ENCODE results near the gene BTBD19. TPM values are rescaled to one million over a fixed set of nuclear protein-coding genes. Genes with fewer than 3 reads are reported as not detected.

The BTBD19 gene
- total and polyA plus RNA-seq, 9 of the 15 experiments (the other 6 are each of a cell fraction or from before 2014, with no cell fraction given), result 0.22 to 2.0 (median 0.95) TPM

- no peak for TF ChIP-seq CBX2 (IDR thresholded peaks at IDR 0.05; ENCODE audit: insufficient read depth, low read length, poor library complexity, severe bottlenecking)
- TF ChIP-seq ZNF436 (CRISPR knock-in tag; IDR thresholded peaks at IDR 0.05), result peak; percentile 90
- TF ChIP-seq E4F1 (CRISPR knock-in tag; IDR thresholded peaks at IDR 0.05; ENCODE audit: borderline replicate concordance), result peak; percentile 78; the same call in 1 of the 2 replicates
- TF ChIP-seq OTX1 (CRISPR knock-in tag; IDR thresholded peaks at IDR 0.05), result peak; percentile 97
- TF ChIP-seq, protein P1, sequence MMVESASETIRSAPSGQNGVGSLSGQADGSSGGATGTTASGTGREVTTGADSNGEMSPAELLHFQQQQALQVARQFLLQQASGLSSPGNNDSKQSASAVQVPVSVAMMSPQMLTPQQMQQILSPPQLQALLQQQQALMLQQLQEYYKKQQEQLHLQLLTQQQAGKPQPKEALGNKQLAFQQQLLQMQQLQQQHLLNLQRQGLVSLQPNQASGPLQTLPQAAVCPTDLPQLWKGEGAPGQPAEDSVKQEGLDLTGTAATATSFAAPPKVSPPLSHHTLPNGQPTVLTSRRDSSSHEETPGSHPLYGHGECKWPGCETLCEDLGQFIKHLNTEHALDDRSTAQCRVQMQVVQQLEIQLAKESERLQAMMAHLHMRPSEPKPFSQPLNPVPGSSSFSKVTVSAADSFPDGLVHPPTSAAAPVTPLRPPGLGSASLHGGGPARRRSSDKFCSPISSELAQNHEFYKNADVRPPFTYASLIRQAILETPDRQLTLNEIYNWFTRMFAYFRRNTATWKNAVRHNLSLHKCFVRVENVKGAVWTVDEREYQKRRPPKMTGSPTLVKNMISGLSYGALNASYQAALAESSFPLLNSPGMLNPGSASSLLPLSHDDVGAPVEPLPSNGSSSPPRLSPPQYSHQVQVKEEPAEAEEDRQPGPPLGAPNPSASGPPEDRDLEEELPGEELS (CRISPR knock-in tag; IDR thresholded peaks at IDR 0.05; ENCODE audit: borderline replicate concordance), result peak; percentile 60; the same call in 1 of the 2 replicates
- TF ChIP-seq RFX1 (IDR thresholded peaks at IDR 0.05), result no peak; the same call in 1 of the 2 replicates
- TF ChIP-seq HNRNPL (IDR thresholded peaks at IDR 0.05; ENCODE audit: low read depth, low read length), result peak; percentile 89
- TF ChIP-seq, protein P2, sequence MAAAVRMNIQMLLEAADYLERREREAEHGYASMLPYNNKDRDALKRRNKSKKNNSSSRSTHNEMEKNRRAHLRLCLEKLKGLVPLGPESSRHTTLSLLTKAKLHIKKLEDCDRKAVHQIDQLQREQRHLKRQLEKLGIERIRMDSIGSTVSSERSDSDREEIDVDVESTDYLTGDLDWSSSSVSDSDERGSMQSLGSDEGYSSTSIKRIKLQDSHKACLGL (CRISPR knock-in tag; IDR thresholded peaks at IDR 0.05; ENCODE audit: borderline replicate concordance, poor library complexity, severe bottlenecking), result no peak
- no peak for TF ChIP-seq KAT2B (IDR thresholded peaks at IDR 0.05; ENCODE audit: low read depth, low read length)
- no peak for TF ChIP-seq GTF3C2 (IDR thresholded peaks at IDR 0.05; ENCODE audit: borderline replicate concordance, extremely low read depth, insufficient read length)
- peak; percentile 98 for TF ChIP-seq TAF9B (IDR thresholded peaks at IDR 0.05; ENCODE audit: partially characterized antibody)
- peak; percentile 82; the same call in 1 of the 2 replicates for TF ChIP-seq NFATC3 (IDR thresholded peaks at IDR 0.05)
- peak; percentile 66 for TF ChIP-seq JUND (IDR thresholded peaks at IDR 0.05; ENCODE audit: borderline replicate concordance, low read depth, low read length)
- TF ChIP-seq JUND (tag; IDR thresholded peaks at IDR 0.05; ENCODE audit: borderline replicate concordance, low read depth, low read length), result no peak; the same call in 2 of the 3 replicates
- 0 out of 2 replicates have a peak, but pooled peaks have one; percentile 62 for TF ChIP-seq NFXL1 (CRISPR knock-in tag; IDR thresholded peaks at IDR 0.05)
- no peak; the same call in 1 of the 2 replicates for TF ChIP-seq SMAD4 (CRISPR knock-in tag; conservative IDR thresholded peaks at IDR 0.05)
- TF ChIP-seq SIN3A (IDR thresholded peaks at IDR 0.05; ENCODE audit: borderline replicate concordance in 2 of 2, control insufficient read depth in 1 of 2, low read depth in 2 of 2, low read length in 2 of 2), result peak; percentile 94 to 97
- peak; percentile 85 for TF ChIP-seq NFIC (IDR thresholded peaks at IDR 0.05)
These were observed 11.4 kb downstream of the BTBD19 start (continued) for GRCh38 chr1:44819608-44820327.

Measured in K562 (cell line).